Activated CD8-positive, alpha-beta T cell treated with anti-CD3 and anti-CD28 coated beads for 36 hours (primary cell): ENCODE data around the gene RASGRF1. TPM values are rescaled to one million over a fixed set of nuclear protein-coding genes. Genes with fewer than 3 reads are reported as not detected.
"Not testable (repeated sequence)": the region's sequence is repeated elsewhere in the genome, so short reads cannot be mapped to it uniquely, and the experiment has no call there.

Experiments used
- ATAC-seq: fragments of 200-7000 bp; cut with Tn5 transposase; one replicate; pipeline ENCODE4 v1.10.0; 2021; ENCODE audit warnings: mild to moderate bottlenecking, moderate library complexity
- CTCF ChIA-PET: fragments of 350-600 bp; sonication (Branson Sonifier 250); formaldehyde crosslinking; loops from one replicate; lab custom pipeline; 2021; ENCODE audit warnings: antibody characterized with exemption; lab: Charles Lee
- POLR2A ChIA-PET: fragments of 350-600 bp; sonication (Branson Sonifier 250); formaldehyde crosslinking; loops from one replicate; lab custom pipeline; 2021; ENCODE audit warnings: antibody characterized with exemption; lab: Charles Lee
- DNase-seq: peaks from one replicate; pipeline ENCODE4 v3.0.0-alpha.2; 2020
- H3K27ac Mint-ChIP-seq: one replicate; pipeline ENCODE4 v1.8.0; 2021; ENCODE audit warnings: mild to moderate bottlenecking, mixed read lengths
- H3K27me3 Mint-ChIP-seq: one replicate; pipeline ENCODE4 v1.8.0; 2021; ENCODE audit warnings: mixed read lengths
- H3K36me3 Mint-ChIP-seq: one replicate; pipeline ENCODE4 v1.8.0; 2021; ENCODE audit warnings: low read depth, mixed read lengths
- H3K4me1 Mint-ChIP-seq: one replicate; pipeline ENCODE4 v1.8.0; 2021; ENCODE audit warnings: low read depth, mixed read lengths
- H3K4me3 Mint-ChIP-seq: one replicate; pipeline ENCODE4 v1.8.0; 2021; ENCODE audit warnings: mild to moderate bottlenecking, moderate library complexity, mixed read lengths
- H3K9me3 Mint-ChIP-seq: one replicate; pipeline ENCODE4 v1.8.0; 2021; ENCODE audit warnings: mixed read lengths
- CTCF ChIP-seq: fragments of 200-600 bp; IDR thresholded peaks from one replicate; pipeline ENCODE4 v1.8.0; 2022; ENCODE audit warnings: antibody characterized with exemption, mild to moderate bottlenecking
- intact Hi-C: fragments of 100-400 bp; cut with micrococcal nuclease; formaldehyde crosslinking; loops from one replicate; pipeline ENCODE4 v1.10.0; 2022
- total RNA-seq, 2 experiments: library from RNA; stranded (reverse); gene quantifications; one replicate each; pipeline ENCODE4 v1.2.3, GENCODE V29; 2021

The RASGRF1 gene
- total RNA-seq, 2 experiments from 2014 or later: not detected

DNA sequence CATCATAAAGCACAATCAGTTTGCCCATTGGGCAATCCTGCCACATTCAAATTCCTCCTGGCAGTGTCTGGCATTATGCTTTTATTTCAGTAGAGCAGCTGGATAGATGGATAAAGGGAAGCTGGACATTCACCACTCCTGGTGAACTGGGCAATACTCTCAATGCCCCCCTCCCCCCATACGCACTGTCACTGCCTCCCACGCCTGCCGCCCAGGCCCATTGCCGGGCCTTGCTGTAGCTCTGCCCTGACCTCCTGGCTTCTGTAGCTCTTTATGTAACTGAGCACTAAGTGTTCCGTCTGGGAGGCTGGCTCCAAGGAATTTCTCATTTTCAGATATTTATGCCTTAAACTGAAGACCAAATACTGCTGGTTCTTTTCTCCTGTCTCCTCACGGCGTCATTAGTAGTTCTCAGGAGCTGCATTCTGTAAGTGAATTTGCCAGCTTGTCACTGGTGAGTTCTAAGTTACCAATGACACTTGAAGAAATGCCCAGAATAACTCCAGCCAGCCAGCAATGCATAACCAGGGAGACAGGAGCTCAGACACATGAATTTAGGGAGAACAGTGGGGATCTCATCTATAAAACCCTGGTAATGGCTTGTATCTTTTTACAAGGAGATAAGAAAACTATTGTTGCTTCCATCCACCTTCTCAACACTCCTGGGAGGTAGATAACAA, 25.5 kb upstream of the RASGRF1 start:
- Mint-ChIP-seq H3K4me1 (no peaks in the 10 kb centered on the region), H3K27me3 (peaks cover 7% of the 10 kb centered on the region), H3K9me3 (no peaks in the 10 kb centered on the region), H3K4me3 (no peak overlapping the region), H3K36me3 (no peaks in the 10 kb centered on the region), H3K27ac (no peak overlapping the region)
- TF ChIP-seq CTCF: no peak
- CTCF ChIA-PET: interaction anchor here (0.6 kb wide), 1 partner anchor 266 kb away, joined by 3 read pairs; no protein-coding TSS in a partner anchor
- POLR2A ChIA-PET: no interaction called here
- DNase-seq (no peak), ATAC-seq (no peak)
- intact Hi-C loops: no loop called here

GRCh38 chr15:79113831-79114230, 23.3 kb upstream of the RASGRF1 start:
- Mint-ChIP-seq H3K36me3 (no peaks in the 10 kb centered on the region), H3K4me1 (no peaks in the 10 kb centered on the region), H3K4me3 (no peak overlapping the region), H3K9me3 (no peaks in the 10 kb centered on the region), H3K27ac (no peak overlapping the region), H3K27me3 (peaks cover 18% of the 10 kb centered on the region)
- POLR2A ChIA-PET: interaction anchor here (0.6 kb wide), 1 partner anchor 26 kb away, joined by 3 read pairs; no protein-coding TSS in a partner anchor
- CTCF ChIA-PET: no interaction called here
- ATAC-seq (no peak), DNase-seq (no peak)
- intact Hi-C loops: no loop called here
- TF ChIP-seq CTCF: no peak

- H3K9me3 Mint-ChIP-seq, H3K27ac Mint-ChIP-seq, DNase-seq, H3K36me3 Mint-ChIP-seq, ATAC-seq, intact Hi-C loops, H3K4me1 Mint-ChIP-seq, H3K4me3 Mint-ChIP-seq, POLR2A ChIA-PET: not testable (repeated sequence)
- H3K27me3 Mint-ChIP-seq: peaks cover 31% of the 10 kb centered on the region
- CTCF ChIA-PET: interaction anchor here (1.1 kb wide), 1 partner anchor 8 kb away, joined by 3 read pairs; no protein-coding TSS in a partner anchor
Observed at GRCh38 chr15:79111404-79111803, 20.8 kb upstream of the RASGRF1 start.

- ChIA-PET POLR2A (no interaction called here), CTCF (interaction anchor here (0.8 kb wide), 1 partner anchor 79 kb away, joined by 3 read pairs; no protein-coding TSS in a partner anchor)
- intact Hi-C loops: no loop called here
- H3K4me3 Mint-ChIP-seq: no peak overlapping the region
- no peaks in the 10 kb centered on the region for H3K9me3 Mint-ChIP-seq
- no peak for ATAC-seq
- peaks cover 5% of the 10 kb centered on the region for H3K4me1 Mint-ChIP-seq
- no peak for DNase-seq
- peaks cover 56% of the 10 kb centered on the region for H3K27me3 Mint-ChIP-seq
- TF ChIP-seq CTCF: no peak
- no peak overlapping the region for H3K27ac Mint-ChIP-seq
- no peaks in the 10 kb centered on the region for H3K36me3 Mint-ChIP-seq
Observed at GRCh38 chr15:79105141-79105540, 14.6 kb upstream of the RASGRF1 start.

- Mint-ChIP-seq H3K9me3 (no peaks in the 10 kb centered on the region), H3K27ac (no peak overlapping the region), H3K4me1 (peaks cover 5% of the 10 kb centered on the region), H3K27me3 (peaks cover 46% of the 10 kb centered on the region), H3K4me3 (no peak overlapping the region), H3K36me3 (no peaks in the 10 kb centered on the region)
- intact Hi-C loops: no loop called here
- ATAC-seq (no peak), DNase-seq (no peak)
- CTCF ChIA-PET: no interaction called here
- TF ChIP-seq CTCF: no peak
- POLR2A ChIA-PET: no interaction called here
Observed at GRCh38 chr15:79102595-79102994, 12.0 kb upstream of the RASGRF1 start.
